ENCODE results near the gene HSD11B2.

The HSD11B2 gene

DNA sequence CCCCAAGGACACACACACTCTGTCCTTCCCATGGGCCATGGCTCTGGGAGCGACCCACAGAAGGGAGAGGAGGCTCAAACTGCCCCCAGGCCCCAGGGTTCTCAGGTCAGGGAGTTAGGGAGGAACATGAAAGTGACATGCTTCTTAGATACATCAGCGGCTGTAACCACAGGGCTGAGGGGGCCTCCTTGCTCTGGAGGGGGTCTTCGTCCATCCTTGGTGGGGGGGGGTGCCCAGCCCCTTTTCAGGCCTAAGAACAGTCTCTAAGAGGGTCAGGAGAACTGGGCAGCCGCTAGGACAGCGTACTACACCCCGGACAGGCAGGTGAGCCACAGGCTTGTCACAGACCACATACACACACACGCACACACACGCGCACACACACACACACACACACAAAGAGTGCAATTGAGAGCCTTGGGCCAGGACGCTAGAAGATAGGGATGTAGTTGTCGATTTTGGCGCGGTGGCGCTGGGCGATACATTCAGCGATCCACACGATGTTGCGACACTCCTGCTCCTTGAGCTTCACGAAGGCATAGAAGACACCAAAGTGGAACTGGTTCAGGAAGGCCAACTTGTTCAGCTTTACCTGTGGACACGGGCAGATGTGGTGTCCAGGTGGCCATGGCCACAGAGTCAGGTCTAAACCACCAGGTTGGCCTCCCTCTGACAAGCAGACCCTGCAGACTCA is 7.3 kb downstream of the HSD11B2 start:
- no peak for DNase-seq

DNA sequence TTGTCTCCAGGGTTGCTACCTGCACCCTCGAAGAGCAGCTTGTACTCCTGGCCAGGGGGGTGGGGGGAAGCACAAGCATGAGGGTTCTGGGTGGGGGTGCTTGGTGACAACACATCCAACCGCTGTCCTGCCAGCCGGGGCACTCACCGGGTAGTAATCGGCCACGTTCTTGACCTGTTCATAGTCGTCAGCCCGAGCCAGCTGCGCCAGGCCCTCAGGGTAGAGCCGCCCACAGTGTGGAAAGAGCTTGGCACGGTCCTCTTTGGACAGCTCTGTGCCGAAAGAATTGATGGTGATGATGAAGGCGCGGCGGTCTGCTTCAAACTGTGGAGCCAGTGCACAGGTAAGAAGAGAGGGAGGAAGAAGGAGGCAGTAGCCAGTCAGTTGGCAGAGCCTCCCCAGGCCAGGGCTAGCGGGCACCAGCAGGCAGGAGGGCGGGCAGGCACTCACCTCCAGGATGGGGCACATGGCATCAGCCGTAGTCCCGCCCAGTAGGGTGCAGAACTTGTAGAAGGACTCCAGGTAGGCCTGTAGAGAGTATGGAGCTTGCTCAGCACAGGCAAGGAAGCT is 8.0 kb downstream of the HSD11B2 start:
- no peak for DNase-seq

DNA sequence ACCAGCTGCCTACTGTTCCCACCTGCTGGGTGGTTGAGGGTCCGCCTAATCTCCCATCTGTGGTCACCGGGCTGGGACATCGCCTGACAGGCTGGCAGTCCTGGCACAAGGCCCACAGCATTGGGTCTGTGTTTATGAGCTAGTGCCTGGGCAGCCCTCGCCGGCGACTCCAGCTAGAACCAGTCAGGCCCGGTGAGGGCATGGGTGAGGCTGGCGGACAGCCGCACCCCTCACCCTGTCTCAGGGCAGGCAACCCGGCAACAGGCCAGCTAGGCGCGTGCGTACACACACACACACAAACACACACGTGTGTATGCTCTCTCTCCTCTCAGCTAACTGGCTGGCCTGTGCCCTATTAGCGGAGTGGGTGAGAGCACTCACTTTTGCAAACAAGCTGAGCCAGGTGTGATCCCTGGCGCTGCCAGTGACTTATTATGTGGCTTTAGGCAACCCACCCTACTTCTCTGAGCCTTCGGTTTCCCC is 10.4 kb downstream of the HSD11B2 start:
- no peak for DNase-seq

DNA sequence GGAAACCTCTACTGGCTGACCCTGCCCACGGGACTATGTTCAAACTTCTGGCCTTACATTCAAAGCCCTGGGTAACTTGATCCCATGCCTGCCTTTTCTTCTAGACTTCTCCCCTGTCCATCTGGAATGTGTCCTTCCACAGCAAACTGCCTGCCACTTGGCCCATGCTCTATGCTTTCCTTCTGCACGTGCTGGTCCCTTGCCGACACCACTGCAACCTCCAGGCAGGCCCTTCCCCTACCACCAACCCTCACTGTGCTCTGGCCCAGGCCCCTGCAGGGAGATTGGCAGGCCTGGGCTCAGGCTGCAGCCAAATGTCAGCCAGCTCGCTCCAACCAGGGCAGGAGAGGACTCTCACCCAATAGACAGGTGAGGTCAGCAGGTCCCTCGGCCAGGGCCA is 11.0 kb downstream of the HSD11B2 start:
- no peak for DNase-seq

DNA sequence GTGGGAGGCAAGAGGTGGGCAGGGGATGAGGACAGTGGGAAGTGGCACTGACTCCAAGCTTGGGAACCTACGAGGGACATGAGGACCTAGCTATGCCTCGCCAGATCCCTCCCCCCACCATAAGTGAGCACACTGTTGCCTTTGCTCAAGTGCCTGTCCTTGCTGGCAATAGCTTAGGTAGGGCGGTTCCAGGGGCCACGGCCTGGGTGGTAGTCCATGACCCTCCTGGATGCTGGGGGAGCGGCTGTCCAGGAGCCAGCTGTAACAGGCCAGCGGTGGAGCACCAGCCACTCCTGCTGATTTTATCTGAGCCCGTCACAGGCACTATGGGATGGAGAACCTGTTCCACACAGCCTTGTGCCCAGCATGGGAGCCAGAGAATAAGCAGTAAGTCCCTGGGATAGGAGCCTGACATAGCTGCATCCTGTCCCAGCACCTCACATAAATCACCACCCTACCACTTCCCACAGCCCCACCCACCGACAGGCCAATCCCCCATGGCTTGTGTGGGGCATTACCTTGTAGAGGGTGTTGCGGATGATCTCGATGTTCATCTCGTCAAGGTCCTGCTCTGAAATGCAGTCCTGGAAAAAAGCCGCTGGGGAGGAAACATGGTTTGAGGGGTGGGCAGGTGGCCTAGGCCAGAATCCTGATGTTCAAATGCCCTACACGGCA is 11.8 kb downstream of the HSD11B2 start:
- no peak for DNase-seq

DNA sequence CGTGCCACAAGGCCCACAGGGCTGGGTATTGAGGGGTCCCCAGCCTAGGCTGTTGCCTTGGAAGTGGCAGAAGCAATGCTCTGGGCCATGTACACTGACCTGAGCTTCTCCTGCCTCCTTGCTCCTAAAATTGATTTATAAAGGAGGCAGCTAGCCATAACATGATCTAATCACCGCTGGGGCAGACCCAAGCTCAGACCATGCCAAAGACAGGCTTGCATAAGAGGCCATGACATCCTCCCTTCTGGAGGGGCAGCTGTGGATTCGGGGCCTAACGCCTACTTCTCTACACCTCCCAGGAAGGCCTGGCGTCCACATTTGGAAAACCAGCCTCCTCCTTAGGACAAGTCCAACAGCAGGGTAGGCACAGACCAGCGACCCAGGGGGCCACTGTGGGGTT is 12.3 kb downstream of the HSD11B2 start:
- no peak for DNase-seq

DNA sequence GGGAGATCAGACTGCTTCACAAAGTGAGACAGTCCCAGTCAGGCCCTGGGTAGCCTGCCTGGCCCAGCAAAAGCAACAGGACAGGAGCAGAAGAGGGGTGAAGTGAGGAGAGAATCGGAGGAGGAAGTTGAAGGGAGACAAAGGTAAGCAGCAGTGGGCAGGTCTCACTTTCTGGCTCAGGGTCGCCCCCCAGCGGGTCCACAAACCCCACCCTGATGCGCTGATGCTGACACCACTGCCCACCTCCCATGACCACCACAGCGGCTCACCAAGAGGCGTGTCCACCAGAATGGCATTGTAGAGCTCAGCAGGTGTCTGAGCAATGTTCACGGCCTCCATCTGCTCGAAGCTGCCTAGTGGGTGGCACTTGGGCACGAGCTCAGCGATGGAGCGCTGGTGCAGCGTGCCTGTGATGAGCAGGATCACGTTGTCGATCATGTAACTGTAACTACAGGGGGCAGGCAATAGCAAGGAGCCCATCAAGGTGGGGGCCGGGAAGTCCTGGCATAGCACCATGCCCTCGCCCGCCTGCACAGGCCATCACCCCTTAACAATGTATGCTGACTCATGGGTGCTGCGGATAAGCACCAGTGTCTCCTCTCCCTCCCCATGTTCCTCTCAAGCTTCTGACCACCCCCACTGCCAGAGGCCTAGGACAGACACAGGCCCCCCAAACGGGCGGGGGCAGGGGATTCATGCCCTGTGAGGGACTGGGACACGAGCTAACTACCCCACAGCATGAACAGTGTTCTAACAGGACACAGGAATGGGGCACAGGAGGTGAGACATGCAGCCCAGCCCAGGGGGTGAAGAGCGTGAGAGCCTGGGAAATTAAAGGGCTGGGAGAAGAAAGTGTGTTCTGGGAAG is 13.6 kb downstream of the HSD11B2 start:
- DNase-seq, result no peak

DNA sequence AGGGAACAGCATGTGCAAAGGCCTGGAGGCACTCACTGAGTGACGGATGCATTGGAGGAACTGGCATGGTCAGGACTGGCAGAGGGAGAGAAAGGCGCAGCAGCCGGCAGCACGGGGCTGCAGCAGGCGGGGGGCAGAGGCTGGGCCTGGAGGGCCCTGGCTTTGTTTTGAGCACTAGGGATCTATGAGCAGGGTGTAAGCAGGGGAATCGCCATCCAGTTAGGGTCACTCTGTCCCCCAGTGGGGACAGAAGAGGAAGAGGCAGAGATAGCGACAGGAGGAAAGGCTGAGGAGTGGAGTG is 14.2 kb downstream of the HSD11B2 start:
- no peak for DNase-seq

DNA sequence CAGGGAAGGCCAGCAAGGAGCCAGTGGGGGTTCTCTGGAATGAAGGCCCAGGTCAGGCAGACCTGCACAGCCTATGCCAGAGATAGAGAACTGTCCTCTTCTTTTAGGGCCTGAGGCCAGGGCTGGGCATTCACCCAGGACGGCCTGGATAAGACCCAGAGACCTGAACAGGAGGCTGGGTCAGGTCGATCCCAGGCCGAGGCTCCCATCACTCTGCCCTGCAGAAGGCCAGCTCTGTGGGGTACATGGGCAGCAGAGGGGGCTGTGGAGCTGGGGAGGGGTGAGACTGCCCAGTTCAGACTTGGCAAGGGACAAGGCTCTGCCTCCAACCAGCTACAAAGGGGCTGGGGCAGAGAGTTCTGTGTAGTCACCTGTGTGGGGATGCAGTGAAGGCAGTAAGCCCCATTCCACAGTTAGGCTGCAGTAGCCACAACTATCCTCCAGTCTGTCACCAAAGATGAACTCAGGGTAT is 14.6 kb downstream of the HSD11B2 start:
- DNase-seq, result no peak

DNA sequence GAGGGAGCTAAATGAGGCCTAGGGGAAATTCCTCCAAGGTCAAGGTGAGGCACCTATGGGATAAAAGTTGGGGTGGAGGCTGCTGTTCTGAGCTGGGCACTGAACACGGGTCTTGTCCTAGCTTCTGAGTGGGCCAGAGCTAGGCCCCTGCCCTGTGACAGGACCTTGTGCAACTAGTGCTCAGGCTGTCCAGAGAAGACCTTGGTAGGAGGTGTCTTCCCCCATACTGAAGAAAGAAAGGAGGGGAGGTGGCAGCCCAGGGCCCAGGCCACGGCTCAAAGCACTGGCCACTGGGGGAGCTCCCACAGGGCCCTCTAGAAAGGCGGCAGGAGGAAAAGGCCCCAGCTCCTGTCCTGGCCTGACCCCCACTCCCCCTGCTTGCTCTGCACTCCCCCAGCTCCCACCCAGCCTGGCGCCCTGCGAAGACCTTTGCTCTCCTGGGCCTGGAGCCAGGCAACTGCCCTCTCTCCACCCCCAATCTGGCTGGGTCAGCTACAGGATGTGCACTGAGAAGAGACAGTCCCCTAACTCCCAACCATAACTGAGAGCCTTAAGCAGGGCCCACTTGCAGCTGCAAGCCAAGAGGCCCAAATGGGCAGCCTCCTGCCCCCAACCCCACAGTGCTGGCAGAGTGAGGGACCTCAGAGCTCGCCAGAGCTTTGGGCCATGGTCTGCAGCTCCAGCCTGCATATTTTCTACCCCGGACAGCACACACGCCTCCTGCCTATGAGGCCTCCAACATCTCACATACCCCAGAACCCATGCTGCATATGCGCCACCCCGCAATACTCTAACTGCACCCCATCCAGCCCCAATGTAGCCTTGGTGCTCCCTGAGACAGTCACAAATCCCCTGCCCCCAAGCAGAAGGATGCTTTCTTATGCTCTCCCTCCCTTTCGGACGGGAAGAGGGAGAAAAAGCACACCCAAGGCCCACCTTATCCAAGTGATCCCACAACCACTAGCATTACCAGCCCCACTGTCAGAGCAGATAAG is 15.3 kb downstream of the HSD11B2 start:
- no peak for DNase-seq

DNA sequence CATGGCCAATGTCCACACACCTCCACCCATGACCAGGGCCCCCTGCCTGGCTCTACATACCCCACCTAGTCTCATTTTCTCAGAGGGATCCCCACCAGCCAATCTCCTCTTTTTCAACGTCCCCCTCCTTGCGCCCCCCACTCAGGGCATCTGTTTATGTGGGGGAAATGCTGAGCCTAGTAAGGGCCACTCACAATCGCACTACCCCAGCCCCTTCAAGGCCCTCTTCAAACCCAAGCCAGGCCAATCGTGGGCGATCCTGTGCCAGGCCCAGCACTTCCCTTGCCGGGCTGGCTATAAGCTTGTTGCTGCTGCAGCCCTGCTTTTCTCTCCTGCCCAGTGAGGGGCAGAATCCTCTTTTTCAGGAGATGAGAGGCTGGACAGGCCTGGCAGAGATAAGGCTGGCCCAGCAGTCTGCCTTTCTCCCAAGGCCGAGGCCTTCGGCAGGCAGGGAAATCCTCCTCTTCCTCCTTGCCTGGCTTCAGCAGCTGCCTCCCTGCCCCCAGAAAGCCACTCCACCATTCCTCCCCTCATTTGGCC is 16.1 kb downstream of the HSD11B2 start:
- no peak for DNase-seq

DNA sequence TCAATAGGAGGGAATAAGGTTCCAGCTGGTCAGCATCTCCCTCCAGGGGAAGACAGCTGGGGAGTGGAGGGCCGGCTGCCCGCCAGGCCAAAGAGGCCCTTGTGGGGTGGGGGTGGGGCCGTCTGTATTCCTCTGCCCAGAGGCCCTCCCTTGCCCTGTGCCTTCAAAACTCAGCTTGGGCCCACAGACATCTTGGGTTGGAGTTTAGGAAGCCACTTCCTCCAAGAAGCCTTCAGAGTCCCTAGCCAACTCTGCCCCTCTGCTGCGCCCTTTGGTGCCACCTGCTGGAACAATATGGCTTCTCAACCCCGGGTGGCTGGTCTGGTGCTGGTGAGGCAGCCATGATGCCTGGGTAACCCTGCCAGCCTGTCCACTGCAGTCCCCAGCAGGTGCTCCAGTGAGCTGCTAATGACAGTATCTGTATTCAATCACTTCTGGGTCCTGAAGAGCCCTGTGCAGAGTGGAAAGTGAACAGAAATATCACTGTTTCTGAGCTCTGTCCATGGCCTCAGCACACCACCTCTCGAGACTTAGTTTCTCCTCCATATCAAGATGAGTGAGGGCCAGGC is 16.7 kb downstream of the HSD11B2 start:
- peak; percentile 35 for DNase-seq

DNA sequence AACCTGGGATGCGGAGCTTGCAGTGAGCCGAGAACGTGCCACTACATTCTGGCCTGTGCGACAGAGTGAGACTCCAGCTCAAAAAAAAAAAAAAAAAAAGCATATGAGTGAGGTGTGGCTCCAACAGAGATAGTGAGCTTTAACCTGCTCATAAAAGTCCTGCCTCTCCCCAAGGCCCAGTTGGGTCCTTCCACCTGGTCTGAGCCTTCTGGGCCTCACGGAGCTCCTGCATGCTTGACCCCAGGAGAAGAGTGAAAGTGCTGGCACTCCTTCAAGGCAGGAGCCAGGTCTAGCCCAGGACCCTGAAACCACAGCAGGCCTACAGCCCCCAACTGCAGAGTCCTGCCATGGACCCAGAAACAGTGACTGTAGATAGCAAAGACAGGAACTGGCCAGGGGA is 17.7 kb downstream of the HSD11B2 start:
- DNase-seq, result no peak

DNA sequence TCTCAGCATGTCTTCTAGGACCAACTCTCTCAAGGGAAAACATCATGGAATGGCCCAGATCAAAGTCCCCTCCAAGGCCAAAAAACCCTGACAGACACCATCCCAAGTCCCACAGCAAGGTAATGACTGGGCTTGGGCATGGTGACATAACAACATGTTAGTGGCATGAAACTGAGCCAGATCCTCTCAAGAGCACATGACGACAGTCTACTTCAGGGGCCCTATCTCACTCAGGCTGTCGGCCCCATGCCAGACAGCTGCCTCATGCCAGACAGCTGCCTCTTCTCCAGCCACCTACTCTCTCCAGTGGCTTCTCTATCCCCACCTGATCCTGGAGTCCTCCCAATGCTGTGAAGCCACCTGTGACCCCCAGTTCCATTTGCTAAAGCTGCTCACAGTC is 18.4 kb downstream of the HSD11B2 start:
- no peak for DNase-seq

DNA sequence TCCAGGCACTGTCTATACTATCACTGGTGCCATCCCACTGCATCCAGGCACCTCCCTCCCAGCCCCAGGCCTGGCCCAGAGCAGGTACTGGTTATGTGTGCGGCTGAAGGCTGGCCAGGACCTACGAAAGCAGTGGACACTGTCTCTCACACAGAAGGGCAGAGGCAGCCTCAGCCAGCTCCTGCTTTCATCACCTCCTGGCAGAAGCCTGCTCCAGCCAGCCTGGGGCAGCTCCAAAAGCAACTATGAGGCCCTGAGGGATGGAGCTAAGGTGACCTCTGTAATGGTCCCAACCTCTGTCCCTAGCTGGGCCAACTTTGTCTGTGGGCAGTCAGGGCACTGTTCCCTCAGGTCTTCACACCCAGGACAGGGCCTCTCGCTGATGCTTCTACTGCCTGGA is 18.8 kb downstream of the HSD11B2 start:
- no peak for DNase-seq

DNA sequence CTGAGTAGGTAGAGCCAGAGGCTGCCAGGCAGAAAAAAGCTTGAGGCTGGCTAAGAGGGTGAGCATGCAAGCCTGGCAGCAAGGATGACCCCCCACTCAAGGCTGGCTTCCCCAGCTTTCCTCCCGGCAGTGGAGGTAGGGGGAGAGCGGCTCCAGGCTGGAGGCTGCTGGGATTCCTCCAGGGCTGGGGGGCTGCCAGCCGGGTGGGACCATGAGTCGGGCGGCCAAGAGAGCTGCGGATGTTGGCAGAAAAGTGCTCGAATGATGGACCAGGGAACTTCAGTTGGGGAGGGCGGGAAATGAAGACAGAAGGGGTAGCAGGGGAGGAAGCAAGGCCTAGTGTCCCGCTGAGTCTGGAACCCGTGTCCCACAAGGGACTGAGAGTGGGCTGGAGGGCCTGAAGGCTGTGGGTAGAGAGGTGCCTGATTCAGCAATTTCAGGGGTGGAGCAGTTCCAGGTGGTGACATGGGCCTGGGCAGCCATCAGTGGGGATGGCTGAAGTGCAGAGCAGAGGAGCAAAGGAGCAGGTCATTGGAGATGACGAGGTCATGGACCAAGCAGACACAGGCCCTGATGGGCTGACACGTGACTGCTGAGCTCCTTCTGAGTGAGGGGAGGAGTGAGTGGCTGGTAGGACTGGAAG is 20.3 kb downstream of the HSD11B2 start:
- DNase-seq, result no peak

DNA sequence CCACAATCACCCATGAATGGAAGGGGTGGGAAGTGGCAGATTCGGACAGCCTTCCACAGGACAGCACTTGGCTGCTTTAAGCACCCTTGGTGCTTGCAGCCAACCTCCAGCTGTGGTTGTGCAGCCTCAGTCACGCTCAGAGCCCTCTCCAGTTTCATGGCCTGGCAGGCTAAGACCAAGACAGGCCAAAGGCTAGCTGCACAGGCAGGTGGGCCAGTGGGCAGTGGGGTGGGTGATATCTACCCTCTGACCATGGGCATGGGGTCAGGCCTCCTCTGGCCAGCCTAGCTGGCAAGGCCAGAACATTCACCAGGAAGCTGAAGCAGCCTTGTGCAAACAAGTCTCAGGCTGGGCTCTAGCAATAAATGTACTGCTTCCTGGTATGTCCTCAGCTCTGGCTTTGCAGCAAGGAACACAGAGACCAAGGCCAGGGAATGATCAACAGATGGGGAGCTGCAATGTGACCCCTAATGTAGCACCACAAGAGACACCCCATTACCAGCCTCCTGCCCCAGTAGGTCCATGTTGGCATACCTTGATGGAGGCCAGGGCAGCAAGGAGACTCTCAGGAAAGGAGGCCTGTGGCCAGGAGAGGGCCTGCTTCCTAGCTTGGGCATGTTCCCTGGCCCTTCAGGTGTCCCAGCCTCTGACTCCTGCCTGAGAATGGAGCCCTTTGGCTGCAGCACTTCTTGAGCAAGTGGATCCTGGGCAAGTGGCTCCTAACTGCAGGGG is 20.9 kb downstream of the HSD11B2 start:
- DNase-seq, result no peak

DNA sequence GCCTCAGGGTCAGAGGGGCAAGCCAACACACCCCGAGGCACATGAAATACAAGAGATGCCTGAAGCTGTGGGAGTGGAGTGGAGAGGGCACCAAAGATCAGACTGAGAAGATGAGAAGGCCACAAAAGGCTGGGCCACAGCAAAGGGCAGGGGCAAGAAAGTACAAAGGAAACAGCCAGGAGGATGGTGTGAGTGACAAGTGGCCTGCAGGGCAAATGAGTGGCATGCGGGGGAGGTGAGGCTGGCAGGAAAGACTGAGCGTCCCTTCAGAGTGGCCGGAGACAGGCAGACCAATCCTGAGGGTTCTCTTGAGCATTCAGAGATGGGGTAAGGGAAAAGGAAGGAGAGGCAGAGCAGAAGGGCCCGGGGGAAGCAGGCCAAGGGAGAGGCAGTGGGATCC is 23.2 kb downstream of the HSD11B2 start:
- no peak for DNase-seq

DNA sequence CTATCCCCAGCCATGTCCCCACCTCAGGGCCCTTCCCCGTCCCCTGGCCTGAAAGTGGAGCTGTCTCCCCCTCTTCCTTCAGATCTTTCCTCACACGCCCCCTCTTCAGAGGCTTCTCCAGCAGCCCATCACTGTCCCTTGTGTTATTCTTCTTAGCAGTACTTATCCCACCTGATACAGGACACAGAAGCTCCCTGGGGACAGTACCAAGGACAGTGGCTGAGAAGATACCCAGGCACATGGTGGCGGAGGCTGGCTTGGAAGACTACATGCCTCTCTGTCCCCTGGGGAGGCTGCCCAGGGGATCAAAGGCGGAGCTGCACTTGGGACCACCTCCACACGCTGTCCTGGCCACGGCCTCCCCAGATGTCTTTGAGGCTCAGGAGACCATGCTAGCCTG is 23.9 kb downstream of the HSD11B2 start:
- no peak for DNase-seq

DNA sequence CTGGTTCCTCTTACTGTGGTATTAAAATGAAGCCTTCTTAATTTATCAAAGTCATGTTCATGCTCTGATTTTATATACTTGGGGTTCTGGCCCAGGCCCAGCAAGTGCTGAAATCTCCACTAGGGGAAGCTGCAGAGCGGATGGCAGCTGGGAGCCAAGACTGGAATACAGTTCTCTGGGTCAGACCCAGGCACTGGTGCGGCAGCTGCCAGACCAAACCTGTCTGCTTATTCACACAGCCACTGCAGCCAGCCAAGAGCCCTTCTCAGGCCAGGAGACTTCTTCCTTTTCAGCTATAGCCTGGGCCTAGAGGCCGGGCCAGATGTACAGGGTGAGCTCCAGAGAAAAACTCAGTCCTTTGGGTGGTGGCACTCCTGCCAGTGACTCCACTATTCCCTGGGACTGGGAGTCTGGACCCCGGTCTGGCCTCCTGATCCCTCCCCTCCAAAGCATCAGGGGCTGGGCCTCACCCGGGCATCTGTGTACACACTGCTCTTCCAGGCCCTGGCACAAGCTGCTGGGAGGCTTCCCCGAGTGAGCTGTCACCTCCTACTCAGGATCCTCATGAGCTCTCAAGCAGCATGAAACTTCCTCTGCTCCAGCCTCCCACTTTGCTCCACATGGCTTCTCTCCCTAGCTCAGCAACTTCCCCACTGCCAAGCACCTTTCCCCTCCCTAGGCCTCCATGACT is 25.6 kb downstream of the HSD11B2 start:
- DNase-seq, result no peak
